HG02571 (cell line): ENCODE measurements around the gene MLXIP.
"Not testable (repeated sequence)": the region's sequence is repeated elsewhere in the genome, so short reads cannot be mapped to it uniquely, and the experiment has no call there.

Experiments
- ATAC-seq: cut with Tn5 transposase; IDR thresholded peaks from one replicate; pipeline ENCODE4 v1.9.1; 2021; ENCODE audit warnings: mild to moderate bottlenecking, moderate library complexity; ENCODE audit not compliant: unreplicated experiment

The MLXIP gene

GRCh38 chr12:122054842-122055520 is 23.6 kb upstream of the MLXIP start:
- no peak for ATAC-seq

DNA sequence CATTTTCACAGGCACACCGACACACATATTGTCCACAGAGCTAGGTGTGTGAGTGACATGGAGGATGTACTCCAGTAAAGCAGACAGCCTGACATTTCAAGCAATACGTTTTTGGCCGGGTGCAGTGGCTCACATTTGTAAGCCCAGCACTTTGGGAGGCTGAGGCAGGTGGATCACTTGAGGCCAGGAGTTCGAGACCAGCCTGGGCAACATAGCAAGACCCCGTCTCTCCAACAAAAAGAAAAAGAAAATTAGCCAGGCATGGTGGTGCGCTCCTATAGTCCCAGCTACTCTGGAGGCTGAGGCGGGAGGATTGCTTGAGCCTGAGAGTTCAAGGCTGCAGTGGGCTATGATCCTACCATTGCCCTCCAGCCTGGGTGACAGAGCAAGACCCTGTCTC is 22.1 kb upstream of the MLXIP start:
- not testable (repeated sequence) for ATAC-seq

GRCh38 chr12:122057007-122057735 is 21.4 kb upstream of the MLXIP start:
- no peak for ATAC-seq

GRCh38 chr12:122057769-122058168 is 20.8 kb upstream of the MLXIP start:
- no peak for ATAC-seq

GRCh38 chr12:122058549-122059149 is 19.9 kb upstream of the MLXIP start:
- ATAC-seq: no peak

GRCh38 chr12:122059203-122059960 is 19.2 kb upstream of the MLXIP start:
- no peak for ATAC-seq

GRCh38 chr12:122060081-122060501 is 18.5 kb upstream of the MLXIP start:
- ATAC-seq: no peak

GRCh38 chr12:122061253-122061652 is 17.3 kb upstream of the MLXIP start:
- ATAC-seq: no peak

DNA sequence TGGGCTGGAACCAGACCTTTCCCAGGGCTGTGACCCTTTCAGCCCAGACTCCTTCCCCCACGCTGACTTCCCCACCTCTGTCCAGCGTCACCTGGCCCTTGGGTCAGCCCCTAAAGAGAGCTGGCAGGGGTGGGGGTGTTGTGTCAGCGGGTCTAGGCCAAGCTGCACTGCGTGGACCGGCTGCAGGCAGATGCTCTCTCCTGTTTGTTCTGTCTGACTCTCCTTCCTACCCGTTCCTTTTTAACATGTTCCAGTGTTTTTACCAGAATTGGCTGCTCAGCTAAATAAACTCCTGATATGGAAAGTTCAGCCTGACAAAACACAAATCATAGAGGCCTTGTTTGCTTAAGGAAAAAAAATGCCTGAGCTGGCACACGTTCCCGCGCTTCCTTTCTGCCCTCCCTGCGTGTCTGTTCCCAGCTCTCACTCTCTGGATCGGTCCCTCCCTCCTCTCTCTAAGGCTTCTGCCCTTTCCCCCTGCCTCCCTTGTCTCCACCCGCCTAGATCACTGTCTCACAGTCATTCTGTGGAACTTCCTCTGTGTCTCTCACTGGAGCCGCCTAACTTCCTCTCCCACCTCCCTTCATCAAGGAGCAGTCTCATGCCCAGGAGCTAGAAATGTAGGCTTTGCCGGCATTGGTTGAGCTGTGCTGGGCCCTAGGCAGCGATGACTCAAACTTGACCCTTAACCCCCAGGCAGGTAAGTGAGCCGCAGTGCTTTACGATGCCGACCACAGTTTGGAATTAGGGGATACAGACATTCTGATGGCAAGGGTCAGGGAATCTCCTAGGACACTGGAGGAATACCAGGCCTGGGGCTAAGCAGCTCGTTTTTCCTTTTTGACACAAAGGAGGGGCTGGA is 15.5 kb upstream of the MLXIP start:
- no peak for ATAC-seq

DNA sequence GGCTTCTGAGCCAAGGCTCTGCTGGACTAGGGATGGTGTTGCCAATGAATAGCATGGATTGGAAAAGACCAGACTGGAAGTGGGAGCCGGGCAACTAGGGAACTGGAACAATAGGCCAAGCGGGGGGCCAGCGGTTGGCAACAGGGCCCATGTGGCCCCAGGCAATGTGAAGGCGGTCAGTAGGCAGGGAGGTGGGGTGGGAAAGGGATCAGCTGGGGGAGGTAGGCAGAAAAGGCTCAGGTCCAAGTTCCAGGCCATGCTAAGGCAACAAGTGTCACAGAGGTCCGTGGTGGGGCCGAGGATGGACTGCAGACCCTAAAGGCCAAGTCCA is 14.9 kb upstream of the MLXIP start:
- ATAC-seq: no peak

DNA sequence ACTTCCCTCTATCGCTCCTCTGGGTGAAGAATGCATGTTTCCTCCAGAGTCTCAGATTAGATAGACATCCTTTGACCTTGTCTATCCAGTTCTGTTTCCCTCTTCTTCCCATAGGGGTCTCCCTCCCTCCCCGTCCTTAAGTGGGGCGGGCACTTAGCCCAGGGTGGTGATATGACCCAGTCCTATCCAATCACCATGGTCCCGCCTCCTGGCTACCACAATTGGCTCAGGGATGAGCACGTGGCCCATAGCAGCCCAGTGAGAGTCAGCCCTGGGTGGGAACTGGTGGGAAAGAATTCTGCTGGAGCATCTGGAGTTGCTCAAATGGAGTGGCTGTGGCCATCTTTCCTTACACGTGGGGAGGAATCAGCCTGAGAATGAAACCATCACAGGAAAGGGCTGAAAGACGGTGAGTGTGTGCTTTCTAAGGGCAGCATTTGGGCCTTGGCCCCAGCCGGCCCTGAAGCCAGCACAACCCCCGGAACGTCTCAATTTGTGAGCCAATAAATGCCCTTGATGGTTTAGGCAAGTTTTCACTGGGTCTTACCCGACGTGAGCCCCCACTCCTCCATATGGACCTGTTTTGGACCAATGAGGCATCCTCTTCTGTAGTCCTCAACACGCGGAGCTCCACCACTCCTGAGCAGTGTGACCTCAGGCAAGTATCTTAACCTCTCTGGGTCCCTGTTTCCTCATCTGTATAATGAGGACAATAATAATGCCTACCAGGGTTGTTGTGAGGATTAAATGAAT is 14.4 kb upstream of the MLXIP start:
- ATAC-seq: no peak

DNA sequence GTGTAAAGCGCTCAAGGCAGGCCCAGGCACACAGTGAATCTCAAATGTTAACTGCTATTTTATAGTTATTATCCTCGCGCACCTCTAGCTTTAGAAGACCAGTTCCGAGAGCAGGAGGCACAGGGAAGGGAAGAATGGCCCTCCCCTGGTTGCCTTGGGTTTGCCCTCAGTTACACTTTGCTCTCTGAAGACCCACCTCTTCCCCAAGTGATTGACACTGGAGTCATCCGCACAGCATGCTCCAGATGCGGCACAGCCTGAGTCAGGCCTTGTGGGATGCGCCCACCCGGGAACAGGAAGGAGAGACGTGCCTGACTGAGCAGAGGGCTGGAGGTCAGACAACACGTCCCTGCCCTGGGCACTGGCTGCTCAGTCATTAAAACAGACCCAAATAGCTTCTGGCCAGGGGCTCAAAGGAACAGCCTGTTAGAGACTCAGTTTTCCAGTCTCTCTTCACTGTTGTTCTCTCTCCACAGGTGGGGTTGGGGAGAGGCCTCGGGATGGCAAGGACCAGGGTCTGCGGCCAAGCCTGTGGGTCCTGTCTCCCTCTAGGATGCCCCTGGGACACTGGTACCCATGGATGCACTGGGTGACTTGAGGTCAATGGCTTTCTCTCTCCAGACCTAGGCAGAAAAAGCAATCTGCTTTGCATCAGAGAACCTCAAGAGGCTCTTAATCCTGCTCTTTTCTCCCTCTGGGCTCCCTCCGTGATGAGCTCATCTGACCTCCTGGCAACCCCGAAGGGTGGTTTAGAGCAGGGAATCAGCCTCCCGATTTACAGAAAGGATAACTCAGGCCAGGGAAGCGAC is 13.6 kb upstream of the MLXIP start:
- no peak for ATAC-seq

- no peak for ATAC-seq
These were observed 11.0 kb upstream of the MLXIP start for GRCh38 chr12:122067548-122067947.

GRCh38 chr12:122067966-122068365 is 10.6 kb upstream of the MLXIP start:
- ATAC-seq: peak; percentile 82

DNA sequence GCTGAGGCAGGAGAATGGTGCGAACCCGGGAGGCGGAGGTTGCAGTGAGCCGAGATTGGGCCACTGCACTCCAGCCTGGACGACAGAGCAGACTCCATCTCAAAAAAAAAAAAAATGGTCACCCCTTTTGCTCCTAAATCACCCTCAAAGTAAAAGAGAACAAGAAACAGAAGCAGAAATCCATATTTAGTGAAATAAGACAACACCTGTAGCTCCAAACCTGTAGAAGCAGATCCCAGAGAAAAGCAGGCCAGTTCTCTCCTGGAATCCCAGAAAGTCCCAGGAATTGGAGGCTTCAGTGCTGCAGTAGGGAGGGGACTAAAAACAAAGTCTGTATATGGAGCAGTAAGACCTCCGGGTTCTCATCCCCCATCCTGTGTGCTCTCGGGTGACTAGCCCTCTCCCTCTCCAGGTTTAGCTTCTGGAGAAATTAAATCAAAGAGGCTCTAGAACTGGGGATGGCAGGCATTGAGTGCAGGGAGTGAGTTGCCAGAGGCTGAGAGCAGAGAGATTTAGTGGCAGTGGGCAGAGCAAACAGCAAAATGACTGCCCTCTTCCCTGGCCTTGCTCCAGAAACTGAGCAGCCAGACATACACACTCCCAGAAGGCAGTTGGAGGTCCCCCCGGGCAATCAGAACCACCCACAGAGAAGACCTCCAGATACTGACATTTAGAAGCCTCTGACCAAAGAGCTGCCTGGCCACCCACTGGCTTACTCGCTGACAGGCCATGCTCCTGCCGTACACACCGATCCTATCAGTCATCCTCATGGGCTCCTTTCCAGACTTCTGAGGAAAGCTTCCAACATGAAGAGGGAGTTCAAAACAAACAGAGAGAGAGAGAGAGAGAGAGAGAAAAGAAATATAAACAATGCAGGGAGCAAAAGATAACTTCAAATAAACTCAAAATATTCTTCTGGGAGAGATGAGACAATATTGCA is 6.3 kb upstream of the MLXIP start:
- no peak for ATAC-seq

DNA sequence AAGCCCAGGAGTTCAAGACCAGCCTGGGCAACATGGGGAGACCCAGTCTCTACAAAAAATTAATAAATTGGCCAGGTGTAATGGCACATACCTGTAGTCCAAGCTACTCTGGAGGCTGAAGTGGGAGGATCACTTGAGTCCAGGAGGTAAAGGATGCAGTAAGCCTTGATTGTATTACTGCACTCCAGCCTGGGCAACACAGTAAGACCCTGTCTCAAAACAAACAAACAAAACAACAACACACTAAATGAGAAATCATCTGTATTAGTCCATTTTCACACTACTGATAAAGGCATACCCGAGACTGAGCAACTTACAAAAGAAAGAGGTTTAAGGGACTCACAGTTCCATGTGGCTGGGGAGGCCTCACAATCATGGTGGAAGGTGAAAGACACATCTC is 4.7 kb upstream of the MLXIP start:
- no peak for ATAC-seq

GRCh38 chr12:122076743-122077495 is 1.6 kb upstream of the MLXIP start:
- ATAC-seq: no peak
